Suprapubic skin (tissue), 3 donors: Measurements from ENCODE around the gene ZNF275.

Experiments
- CTCF ChIP-seq, 2 donors: fragments of 200-600 bp in 1 of 2; fragments of 450-650 bp in 1 of 2; sonication (generic) in 1 of 2; IDR thresholded peaks; one replicate each; pipeline ENCODE4 v1.5.1; 2016 to 2019; ENCODE audit warnings: antibody characterized with exemption in 2 of 2, mild to moderate bottlenecking in 1 of 2, moderate library complexity in 1 of 2
- POLR2AphosphoS5 ChIP-seq, 3 donors: sonication (generic); formaldehyde crosslinking; IDR thresholded peaks; one replicate each; pipeline ENCODE4 v1.6.1; 2017; ENCODE audit warnings: antibody characterized with exemption in 3 of 3

- TF ChIP-seq CTCF (IDR thresholded peaks at IDR 0.05) (no peak), POLR2AphosphoS5 (IDR thresholded peaks at IDR 0.05) (no peak)
Observed at GRCh38 chrX:153320555-153321184, 13.3 kb upstream of the ZNF275 start.
